K562 (cell line): Measurements from ENCODE around the gene NMNAT3. TPM values are rescaled to one million over a fixed set of nuclear protein-coding genes. Genes with fewer than 3 reads are reported as not detected.

Experiments used
- ATAC-seq: fragments of 200-7000 bp; cut with Tn5 transposase; 3 replicates; pipeline ENCODE4 v1.9.1; 2020; ENCODE audit warnings: moderate library complexity
- BruUV-seq: library from RNA; stranded (reverse); fragments of 400-500 nt; replicated peaks from 2 replicates; lab custom pipeline; 2021; lab: Mats Ljungman, UMichigan
- CTCF ChIA-PET: fragments of 300-600 bp; formaldehyde crosslinking; extraction: SDS; loops from one replicate; lab custom pipeline; 2021; ENCODE audit warnings: low intra/inter-chr PET ratio; lab: Yijun Ruan, JAX
- POLR2A ChIA-PET: fragments of 300-600, 350-650 bp; sonication (Branson Sonifier 250); formaldehyde crosslinking; extraction: SDS; loops from one replicate; lab custom pipeline; 2021; ENCODE audit warnings: antibody characterized with exemption, inconsistent platforms; lab: Yijun Ruan, JAX
- DNase-seq, 4 experiments: peaks; one replicate each; pipeline versions ENCODE4 v3.0.0 to v3.0.0-alpha.2; 2011 to 2018; ENCODE audit warnings: low spot score in 3 of 4, mixed read lengths in 3 of 4; ENCODE audit errors: extremely low read depth in 1 of 4
- FAIRE-seq: peaks from 2 replicates; lab custom pipeline; 2011; peaks lifted over from hg19 to GRCh38; lab: Jason Lieb, UNC
- H2AFZ ChIP-seq: 2 replicates; pipeline ENCODE4 v1.6.0; 2011; ENCODE audit warnings: low read depth, low read length, control low read depth, inconsistent platforms
- H3K27ac ChIP-seq: fragments of 200-600 bp; 3 replicates; pipeline ENCODE4 v1.8.0; 2011; ENCODE audit warnings: low read depth, mild to moderate bottlenecking, control low read depth, inconsistent platforms, low read length, moderate library complexity, mixed read lengths; ENCODE audit errors: extremely low read depth
- H3K27me3 ChIP-seq, 2 experiments: fragments of 300-600 bp in 1 of 2; 2 replicates in 1 of 2; 3 replicates in 1 of 2; pipeline versions ENCODE4 v1.6.0 to v1.8.0; 2011; ENCODE audit warnings: inconsistent platforms in 2 of 2, low read length in 2 of 2, mild to moderate bottlenecking in 1 of 2, mixed read lengths in 1 of 2, moderate library complexity in 1 of 2; ENCODE audit not compliant: control insufficient read depth in 2 of 2, insufficient read depth in 2 of 2
- H3K36me3 ChIP-seq: fragments of 300-600 bp; 3 replicates; pipeline ENCODE4 v1.8.0; 2011; ENCODE audit warnings: mild to moderate bottlenecking, low read length, inconsistent platforms; ENCODE audit not compliant: control insufficient read depth, insufficient read depth
- H3K4me1 ChIP-seq, 2 experiments: fragments of 200-600 bp in 1 of 2; replicated peaks in 1 of 2; 2 replicates in 1 of 2; 3 replicates in 1 of 2; pipeline versions ENCODE4 v1.5.1 to v1.8.0; 2011; ENCODE audit warnings: inconsistent platforms in 2 of 2, low read length in 2 of 2, mild to moderate bottlenecking in 1 of 2, mixed read lengths in 1 of 2, moderate library complexity in 1 of 2; ENCODE audit not compliant: control insufficient read depth in 2 of 2, insufficient read depth in 2 of 2
- H3K4me2 ChIP-seq: 2 replicates; pipeline ENCODE4 v1.6.1; 2011; ENCODE audit warnings: low read length, control low read depth, inconsistent platforms, mixed read lengths; ENCODE audit not compliant: insufficient read depth
- H3K4me3 ChIP-seq: fragments of 200-600 bp; sonication (generic), shearing (Covaris generic); 2 replicates; pipeline ENCODE4 v1.5.1; 2016; ENCODE audit warnings: control low read depth, inconsistent platforms
- H3K79me2 ChIP-seq: fragments of 200-600 bp; 3 replicates; pipeline ENCODE4 v1.8.0; 2011; ENCODE audit warnings: low read length, inconsistent platforms; ENCODE audit not compliant: control insufficient read depth, insufficient read depth
- H3K9ac ChIP-seq, 2 experiments: 2 replicates each; pipeline versions ENCODE4 v1.6.0 to v1.6.1; 2011; ENCODE audit warnings: low read depth in 2 of 2, low read length in 2 of 2, control low read depth in 1 of 2, inconsistent platforms in 1 of 2, mild to moderate bottlenecking in 1 of 2, mixed read lengths in 1 of 2; ENCODE audit not compliant: insufficient read depth in 1 of 2
- H3K9me1 ChIP-seq: one replicate; pipeline ENCODE4 v1.6.0; 2011; ENCODE audit warnings: inconsistent platforms, mild to moderate bottlenecking, low read length, moderate library complexity; ENCODE audit not compliant: control insufficient read depth, insufficient read depth
- H3K9me3 ChIP-seq: replicated peaks from 2 replicates; pipeline ENCODE4 v1.5.1; 2011; ENCODE audit warnings: low read depth, low read length, inconsistent platforms; ENCODE audit not compliant: control insufficient read depth, insufficient read depth
- H4K20me1 ChIP-seq: replicated peaks from 2 replicates; pipeline ENCODE4 v1.6.1; 2011; ENCODE audit warnings: low read length, inconsistent platforms, mixed read lengths; ENCODE audit not compliant: control insufficient read depth, insufficient read depth
- ESRRB ChIP-seq: fragments of 250-450 bp; sonication (Bioruptor Pico); IDR thresholded peaks from 2 replicates; pipeline ENCODE4 v1.5.0; 2020; ENCODE audit warnings: mild to moderate bottlenecking, moderate library complexity, borderline replicate concordance
- FOXA1 ChIP-seq: fragments of 450-650 bp; IDR thresholded peaks from 2 replicates; pipeline ENCODE4 v1.6.1; 2016; ENCODE audit warnings: mild to moderate bottlenecking, borderline replicate concordance
- MCM2 ChIP-seq: fragments of 450-650 bp; IDR thresholded peaks from 2 replicates; pipeline ENCODE4 v1.6.1; 2017; ENCODE audit warnings: low read depth, mild to moderate bottlenecking
- SRSF3 ChIP-seq: fragments of 200-400 bp; formaldehyde crosslinking; IDR thresholded peaks from 2 replicates; pipeline ENCODE4 v1.6.1; 2016; ENCODE audit warnings: mild to moderate bottlenecking, low read length, moderate library complexity; ENCODE audit not compliant: insufficient read depth
- THRAP3 ChIP-seq: fragments of 450-650 bp; IDR thresholded peaks from 2 replicates; pipeline ENCODE4 v1.6.1; 2016; ENCODE audit warnings: mild to moderate bottlenecking, inconsistent platforms, borderline replicate concordance
- WHSC1 ChIP-seq: IDR thresholded peaks from one replicate; pipeline ENCODE4 v1.6.1; 2012; ENCODE audit warnings: low read length, control low read depth, inconsistent platforms
- ZBTB11 ChIP-seq, 3 experiments: fragments of 200-800 bp in 1 of 3; fragments of 250-450 bp in 1 of 3; fragments of 450-650 bp in 1 of 3; sonication (Bioruptor Pico) in 1 of 3; sonication (Bioruptor generic) in 1 of 3; formaldehyde crosslinking in 1 of 3; IDR thresholded peaks; 2 replicates each; pipeline versions ENCODE4 v1.6.1 to v1.8.0; 2016 to 2022; ENCODE audit warnings: mild to moderate bottlenecking in 2 of 3, missing genetic modification characterization in 2 of 3, missing compliant biosample characterization in 1 of 3, moderate library complexity in 1 of 3
- ZBTB34 ChIP-seq: fragments of 250-450 bp; sonication (Bioruptor Pico); IDR thresholded peaks from 2 replicates; pipeline ENCODE4 v1.8.0; 2021; ENCODE audit warnings: mild to moderate bottlenecking, moderate library complexity
- ZFP36 ChIP-seq: fragments of 150-350 bp; IDR thresholded peaks from 2 replicates; pipeline ENCODE4 v1.6.1; 2018; ENCODE audit warnings: low read length, low read depth; ENCODE audit not compliant: partially characterized antibody
- ZFP91 ChIP-seq: sonication (generic); formaldehyde crosslinking; IDR thresholded peaks from 2 replicates; pipeline ENCODE4 v1.8.0; 2022; ENCODE audit warnings: mild to moderate bottlenecking, missing genetic modification reagents
- ZNF707 ChIP-seq: fragments of 250-450 bp; sonication (Bioruptor Pico); conservative IDR thresholded peaks from 2 replicates; pipeline ENCODE4 v1.8.0; 2022; ENCODE audit warnings: inconsistent platforms, mild to moderate bottlenecking, moderate library complexity
- WGBS: fragments of 100-300 bp; shearing (Covaris generic); methylation state at CpG from one replicate; pipeline ENCODE4 v1.1.6; 2016; ENCODE audit warnings: low coverage, mixed read lengths; ENCODE audit not compliant: insufficient coverage; ENCODE audit errors: missing lambda C conversion rate; 5-methylcytosine and 5-hydroxymethylcytosine counted together
- in situ Hi-C: fragments of 300-500 bp; cut with MboI; formaldehyde crosslinking; loops from 4 replicates; pipeline ENCODE4 v1.15.0; 2018; ENCODE audit warnings: inconsistent platforms, mixed read lengths
- intact Hi-C: fragments of 100-400 bp; cut with micrococcal nuclease; formaldehyde crosslinking; loops from 2 replicates; pipeline ENCODE4 v1.14.2; 2022
- polyA plus RNA-seq, 8 experiments: library from polyadenylated mRNA; depleted of rRNA in 4 of 8; stranded (reverse) in 5 of 8; unstranded in 3 of 8; fragments of >200 nt; fragmentation: Nextera tagmentation in 2 of 8; fragmentation: Illumina TruSeq in 1 of 8; extraction: Ambion mirVana in 2 of 8; extraction: Trizol in 1 of 8; gene quantifications; 2 replicates each; pipeline versions ENCODE4 v1.2.1 to v1.2.3, GENCODE V29; 2011 to 2014; ENCODE audit warnings: inconsistent platforms in 1 of 8, missing spikeins in 1 of 8
- total RNA-seq, 7 experiments: library from RNA; depleted of rRNA in 6 of 7; stranded (reverse); fragments of >200 nt in 6 of 7; fragmentation: Illumina TruSeq in 2 of 7; extraction: Trizol in 2 of 7; gene quantifications; 2 replicates each; pipeline versions ENCODE4 v1.2.1 to v1.2.3, GENCODE V29; 2011 to 2021; ENCODE audit warnings: low replicate concordance in 1 of 7

Gene NMNAT3
- total and polyA plus RNA-seq, 9 of the 15 experiments (the other 6 are each of a cell fraction or from before 2014, with no cell fraction given) = 2.3 to 12.5 (median 6.6) TPM

- no peak for TF ChIP-seq ZFP36
- no peak for TF ChIP-seq ZFP91
Observed at GRCh38 chr3:139529662-139530061, 148.1 kb downstream of the NMNAT3 start (continued).

GRCh38 chr3:139528924-139529323 is 148.8 kb downstream of the NMNAT3 start:
- no peak for ATAC-seq
- Histone ChIP-seq H3K79me2 (no peaks in the 10 kb centered on the region), H2AFZ (no peak overlapping the region), H3K9me3 (no peaks in the 10 kb centered on the region), H3K9ac (no peak overlapping the region), H3K4me1 (peaks cover 0 to 7% of the 10 kb centered on the region in 2 experiments; a peak in 3 of 5 replicates), H3K4me3 (no peak overlapping the region), H3K27me3 (peaks cover 4 to 17% of the 10 kb centered on the region in 2 experiments; a peak in 4 of 5 replicates), H3K9me1 (no peaks in the 10 kb centered on the region), H3K27ac (no peak overlapping the region), H4K20me1 (no peaks in the 10 kb centered on the region), H3K36me3 (no peaks in the 10 kb centered on the region), H3K4me2 (no peak overlapping the region)
- ChIA-PET POLR2A (no interaction called here), CTCF (no interaction called here)
- DNase-seq = no peak
- no peak for FAIRE-seq
- in situ Hi-C loops (no loop called here), intact Hi-C loops (no loop called here)
- 0% methylated on average over 3 of the region's 3 CpGs for whole genome bisulfite sequencing
- BruUV-seq = no TSS peak
- TF ChIP-seq SRSF3 = no peak
- TF ChIP-seq MCM2 = no peak
- TF ChIP-seq ESRRB (CRISPR knock-in tag) = no peak
- no peak for TF ChIP-seq ZBTB34
- no peak for TF ChIP-seq ZNF707 (CRISPR knock-in tag)
- TF ChIP-seq WHSC1 = no peak
- TF ChIP-seq ZBTB11 (CRISPR knock-in tag; IDR thresholded peaks at IDR 0.05) = no peak
- TF ChIP-seq FOXA1 = no peak
- TF ChIP-seq THRAP3 = no peak
